ENCODE measurements around the gene TMED9. TPM values are rescaled to one million over a fixed set of nuclear protein-coding genes. Genes with fewer than 3 reads are reported as not detected.

TMED9 gene
- polyA plus RNA-seq, 1 experiment = 391 TPM

DNA sequence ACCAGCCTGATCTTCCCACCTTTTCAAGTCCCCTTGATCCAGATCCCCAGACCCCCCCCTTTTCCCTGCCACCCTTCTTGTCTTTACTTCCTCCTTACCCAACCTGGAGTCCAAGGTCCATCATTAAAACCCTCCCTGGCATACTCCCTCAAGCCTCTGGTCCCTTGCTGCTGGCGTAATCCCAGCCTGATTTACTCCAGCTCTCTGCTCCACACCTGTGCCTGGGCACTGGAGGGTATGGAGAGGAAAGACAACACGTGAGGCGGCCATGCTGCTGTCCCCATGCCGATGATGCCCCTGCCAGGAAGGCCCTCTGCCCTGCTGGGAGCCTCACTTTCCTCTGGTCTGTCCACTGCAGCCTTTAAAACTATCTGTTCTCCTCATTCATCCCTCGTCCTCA, 13.1 kb downstream of the TMED9 start:
- DNase-seq (ENCODE audit: low read depth) = no peak
- Histone ChIP-seq H3K36me3 (ENCODE audit: control insufficient read depth, insufficient read depth, low read length) (peaks cover 18% of the 10 kb centered on the region), H3K4me3 (ENCODE audit: low read depth, low read length) (no peak overlapping the region), H3K27me3 (ENCODE audit: control insufficient read depth, insufficient read depth, low read length) (no peaks in the 10 kb centered on the region)
- ChIA-PET CTCF (no interaction called here), POLR2A (no interaction called here)
- TF ChIP-seq, protein P1, sequence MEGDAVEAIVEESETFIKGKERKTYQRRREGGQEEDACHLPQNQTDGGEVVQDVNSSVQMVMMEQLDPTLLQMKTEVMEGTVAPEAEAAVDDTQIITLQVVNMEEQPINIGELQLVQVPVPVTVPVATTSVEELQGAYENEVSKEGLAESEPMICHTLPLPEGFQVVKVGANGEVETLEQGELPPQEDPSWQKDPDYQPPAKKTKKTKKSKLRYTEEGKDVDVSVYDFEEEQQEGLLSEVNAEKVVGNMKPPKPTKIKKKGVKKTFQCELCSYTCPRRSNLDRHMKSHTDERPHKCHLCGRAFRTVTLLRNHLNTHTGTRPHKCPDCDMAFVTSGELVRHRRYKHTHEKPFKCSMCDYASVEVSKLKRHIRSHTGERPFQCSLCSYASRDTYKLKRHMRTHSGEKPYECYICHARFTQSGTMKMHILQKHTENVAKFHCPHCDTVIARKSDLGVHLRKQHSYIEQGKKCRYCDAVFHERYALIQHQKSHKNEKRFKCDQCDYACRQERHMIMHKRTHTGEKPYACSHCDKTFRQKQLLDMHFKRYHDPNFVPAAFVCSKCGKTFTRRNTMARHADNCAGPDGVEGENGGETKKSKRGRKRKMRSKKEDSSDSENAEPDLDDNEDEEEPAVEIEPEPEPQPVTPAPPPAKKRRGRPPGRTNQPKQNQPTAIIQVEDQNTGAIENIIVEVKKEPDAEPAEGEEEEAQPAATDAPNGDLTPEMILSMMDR (IDR thresholded peaks at IDR 0.05; ENCODE audit: insufficient read depth, low read depth, low read length) = no peak

DNA sequence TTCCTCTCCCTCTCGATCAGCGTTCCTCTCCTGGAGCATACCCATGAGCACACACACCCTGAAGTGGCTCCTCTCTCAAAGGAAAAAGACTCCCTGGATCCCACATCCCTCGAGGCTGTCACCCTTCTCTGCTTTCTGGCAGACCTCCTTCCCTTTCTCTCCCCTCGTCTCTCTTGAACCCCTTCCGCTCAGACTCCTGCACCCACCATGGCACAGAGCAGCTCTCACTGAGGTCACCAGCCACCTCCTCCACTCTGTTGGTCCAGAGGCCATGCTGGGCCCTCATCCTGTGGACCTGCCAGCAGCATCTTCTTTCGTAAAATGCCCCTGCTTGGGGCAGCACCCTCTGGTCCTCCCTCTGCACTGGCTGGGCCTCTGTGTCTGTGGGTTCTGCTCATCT, 13.7 kb downstream of the TMED9 start:
- H3K4me3 ChIP-seq (ENCODE audit: low read depth, low read length) = no peak overlapping the region
- DNase-seq (ENCODE audit: low read depth) = no peak
- peaks cover 19% of the 10 kb centered on the region for H3K36me3 ChIP-seq (ENCODE audit: control insufficient read depth, insufficient read depth, low read length)
- no peaks in the 10 kb centered on the region for H3K27me3 ChIP-seq (ENCODE audit: control insufficient read depth, insufficient read depth, low read length)
- TF ChIP-seq, protein P1 (IDR thresholded peaks at IDR 0.05; ENCODE audit: insufficient read depth, low read depth, low read length) = no peak
- ChIA-PET CTCF (no interaction called here), POLR2A (no interaction called here)

DNA sequence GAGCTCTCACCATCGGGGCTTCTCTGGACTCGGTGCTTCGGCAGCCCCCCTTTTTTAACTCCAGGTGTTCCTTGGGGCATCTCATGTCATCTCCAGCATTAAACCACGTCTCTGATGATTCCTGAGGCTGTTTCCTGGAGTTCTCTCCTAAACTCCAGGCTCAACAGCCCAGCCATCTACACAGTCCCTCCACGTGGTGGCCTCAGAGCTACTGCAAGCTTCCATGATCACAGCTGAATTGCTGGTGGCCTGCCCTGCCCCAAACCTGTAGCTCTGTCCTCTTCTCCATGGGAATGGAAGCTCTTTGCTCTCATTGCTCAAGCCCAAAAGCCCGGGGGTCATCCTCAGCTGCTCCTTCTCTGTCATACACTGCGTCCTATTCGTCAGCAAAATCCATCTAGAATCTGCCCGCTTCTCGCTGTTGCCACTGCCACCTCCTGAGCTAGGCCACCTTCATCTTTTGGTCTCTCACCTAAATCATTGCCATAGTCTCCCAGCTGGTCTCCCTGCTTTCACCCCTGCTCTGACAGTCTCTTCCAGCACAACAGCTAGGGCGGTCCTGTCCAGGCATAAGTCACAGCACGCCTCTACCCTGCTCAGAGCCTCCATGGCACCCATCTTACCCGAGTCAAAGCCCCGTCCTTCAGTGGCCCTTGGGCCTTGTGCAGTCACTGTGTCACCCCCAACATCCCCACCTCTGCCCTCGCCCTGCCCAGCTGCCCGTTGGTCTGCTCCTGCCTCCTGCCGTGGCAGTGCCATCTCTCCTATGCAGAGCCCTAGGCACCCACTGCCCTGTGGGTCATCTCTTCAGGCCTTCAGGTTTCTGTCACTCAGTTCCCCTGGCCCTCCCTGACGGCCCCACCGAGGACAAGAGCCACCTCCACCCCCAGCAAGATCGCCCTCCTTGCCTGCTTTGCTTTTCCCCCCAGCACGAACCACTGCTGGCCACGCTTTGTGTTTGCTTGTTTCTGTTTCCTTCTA, 14.4 kb downstream of the TMED9 start:
- TF ChIP-seq, protein P1 (IDR thresholded peaks at IDR 0.05; ENCODE audit: insufficient read depth, low read depth, low read length) = no peak
- Histone ChIP-seq H3K4me3 (ENCODE audit: low read depth, low read length) (no peak overlapping the region), H3K36me3 (ENCODE audit: control insufficient read depth, insufficient read depth, low read length) (peaks cover 20% of the 10 kb centered on the region), H3K27me3 (ENCODE audit: control insufficient read depth, insufficient read depth, low read length) (no peaks in the 10 kb centered on the region)
- no peak for DNase-seq (ENCODE audit: low read depth)
- ChIA-PET CTCF (interaction anchor here (2.3 to 2.8 kb wide), 2 partner anchors 11 to 15 kb away, joined by 14 to 18 read pairs; no protein-coding TSS in a partner anchor), POLR2A (no interaction called here)

DNA sequence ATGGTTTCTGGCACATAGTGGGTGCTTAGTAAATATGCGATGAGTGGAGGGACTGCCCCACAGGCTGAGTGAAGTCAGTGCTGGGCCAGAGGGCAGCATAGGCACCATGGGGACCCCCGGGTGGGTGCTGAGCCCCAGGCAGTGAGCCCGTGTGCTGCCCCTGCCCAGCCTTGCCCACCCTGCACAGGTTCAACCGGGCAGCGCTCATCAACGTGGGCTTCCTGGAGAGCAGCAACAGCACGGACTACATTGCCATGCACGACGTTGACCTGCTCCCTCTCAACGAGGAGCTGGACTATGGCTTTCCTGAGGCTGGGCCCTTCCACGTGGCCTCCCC, 15.1 kb downstream of the TMED9 start:
- ChIA-PET CTCF (interaction anchor here (0.7 to 2.8 kb wide), 7 partner anchors 9 to 91 kb away, joined by 3 to 18 read pairs (median 5); partner anchors contain the start of genes DDX41 and TMED9), POLR2A (no interaction called here)
- no peak for DNase-seq (ENCODE audit: low read depth)
- H3K4me3 ChIP-seq (ENCODE audit: low read depth, low read length) = no peak overlapping the region
- TF ChIP-seq, protein P1 (IDR thresholded peaks at IDR 0.05; ENCODE audit: insufficient read depth, low read depth, low read length) = no peak
- H3K27me3 ChIP-seq (ENCODE audit: control insufficient read depth, insufficient read depth, low read length) = no peaks in the 10 kb centered on the region
- H3K36me3 ChIP-seq (ENCODE audit: control insufficient read depth, insufficient read depth, low read length) = peaks cover 20% of the 10 kb centered on the region

DNA sequence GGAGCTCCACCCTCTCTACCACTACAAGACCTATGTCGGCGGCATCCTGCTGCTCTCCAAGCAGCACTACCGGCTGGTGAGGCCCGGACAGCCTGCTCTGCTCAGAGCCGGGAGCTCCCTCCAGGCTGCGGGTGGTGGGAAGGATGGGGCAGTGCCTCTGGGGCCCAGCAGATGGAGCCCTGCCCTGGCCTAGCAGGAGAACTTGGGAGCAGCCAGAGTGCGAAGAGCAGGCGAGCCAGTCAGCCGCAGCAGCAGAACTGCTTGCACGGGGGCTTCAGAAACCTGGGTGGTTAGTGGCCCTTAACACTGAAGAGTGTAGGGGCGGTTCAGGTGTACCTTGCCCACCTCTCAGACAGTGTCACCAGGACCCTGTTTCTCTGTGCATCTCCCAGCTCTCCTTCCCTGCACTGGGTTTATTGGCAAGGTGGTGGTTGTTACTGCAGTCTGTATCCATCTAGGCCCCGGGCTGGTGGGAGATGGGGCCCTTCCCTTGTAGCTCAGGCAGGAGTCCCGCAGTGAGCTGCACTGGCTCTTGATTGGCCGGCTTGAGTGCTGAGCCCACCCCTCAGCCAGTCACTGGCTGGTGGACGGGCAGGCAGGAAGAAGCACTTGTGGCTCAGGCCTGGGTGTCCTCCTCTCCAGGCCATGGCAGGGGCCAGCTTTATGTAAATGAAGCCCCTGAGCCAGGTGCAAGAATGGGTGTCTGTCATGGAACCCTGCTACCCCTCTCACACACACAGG, 15.6 kb downstream of the TMED9 start:
- TF ChIP-seq, protein P1 (IDR thresholded peaks at IDR 0.05; ENCODE audit: insufficient read depth, low read depth, low read length) = peak; percentile 94
- no peak overlapping the region for H3K4me3 ChIP-seq (ENCODE audit: low read depth, low read length)
- peaks cover 20% of the 10 kb centered on the region for H3K36me3 ChIP-seq (ENCODE audit: control insufficient read depth, insufficient read depth, low read length)
- no peaks in the 10 kb centered on the region for H3K27me3 ChIP-seq (ENCODE audit: control insufficient read depth, insufficient read depth, low read length)
- ChIA-PET CTCF (interaction anchor here (0.7 to 2.8 kb wide), 7 partner anchors 9 to 91 kb away, joined by 3 to 18 read pairs (median 5); partner anchors contain the start of genes DDX41 and TMED9), POLR2A (no interaction called here)
- no peak for DNase-seq (ENCODE audit: low read depth)
